ENCODE results near the gene TMEM59L. TPM values are rescaled to one million over a fixed set of nuclear protein-coding genes. Genes with fewer than 3 reads are reported as not detected.

TMEM59L gene
- total and polyA plus RNA-seq, 2 of the 13 experiments (the other 11 are each of a cell fraction or from before 2014, with no cell fraction given), result 0.97 to 5.5 TPM

GRCh38 chr19:18588611-18589379, 23.9 kb upstream of the TMEM59L start, which contains the start of gene REX1BD (continued):
- TF ChIP-seq UBTF (CRISPR knock-in tag; IDR thresholded peaks at IDR 0.05) (peak; percentile 78), PBX3 (CRISPR knock-in tag; IDR thresholded peaks at IDR 0.05; ENCODE audit: borderline replicate concordance) (no peak), ZNF446 (CRISPR knock-in tag; IDR thresholded peaks at IDR 0.05) (no peak; the same call in 1 of the 2 replicates), MTF1 (CRISPR knock-in tag; IDR thresholded peaks at IDR 0.05) (no peak), ZNF30 (CRISPR knock-in tag; IDR thresholded peaks at IDR 0.05) (no peak), ZNF567 (CRISPR knock-in tag; IDR thresholded peaks at IDR 0.05; ENCODE audit: borderline replicate concordance) (no peak; the same call in none of the 2 replicates), ZNF564 (CRISPR knock-in tag; IDR thresholded peaks at IDR 0.05) (0 out of 2 replicates have a peak, but pooled peaks have one; percentile 27), IKZF5 (CRISPR knock-in tag; IDR thresholded peaks at IDR 0.05) (peak; percentile 88), ZBTB10 (CRISPR knock-in tag; IDR thresholded peaks at IDR 0.05; ENCODE audit: borderline replicate concordance) (no peak), RARG (CRISPR knock-in tag; IDR thresholded peaks at IDR 0.05; ENCODE audit: low read depth) (no peak; the same call in 1 of the 2 replicates), TRIM24 (CRISPR knock-in tag; IDR thresholded peaks at IDR 0.05) (no peak), YEATS4 (CRISPR knock-in tag; IDR thresholded peaks at IDR 0.05; ENCODE audit: borderline replicate concordance) (peak; percentile 70), BRCA1 (CRISPR knock-in tag; IDR thresholded peaks at IDR 0.05) (no peak; the same call in 1 of the 2 replicates), ZNF589 (CRISPR knock-in tag; conservative IDR thresholded peaks at IDR 0.05) (no peak), ZNF879 (CRISPR knock-in tag; IDR thresholded peaks at IDR 0.05) (peak; percentile 52; the same call in 1 of the 2 replicates), ZNF652 (CRISPR knock-in tag; IDR thresholded peaks at IDR 0.05; ENCODE audit: borderline replicate concordance, low read depth) (no peak), CREB1 (IDR thresholded peaks at IDR 0.05) (no peak), CREB1 (CRISPR knock-in tag; IDR thresholded peaks at IDR 0.05) (no peak), ZNF160 (CRISPR knock-in tag; IDR thresholded peaks at IDR 0.05) (peak; percentile 64; the same call in 1 of the 2 replicates), SAFB2 (CRISPR knock-in tag; IDR thresholded peaks at IDR 0.05; ENCODE audit: borderline replicate concordance, low read depth) (peak; percentile 20), ZNF260 (CRISPR knock-in tag; IDR thresholded peaks at IDR 0.05; ENCODE audit: borderline replicate concordance, low read depth) (0 out of 2 replicates have a peak, but pooled peaks have one; percentile 66), ATF5 (CRISPR knock-in tag; IDR thresholded peaks at IDR 0.05; ENCODE audit: low read depth) (peak; percentile 30; the same call in 1 of the 2 replicates)
